Epithelial cell of esophagus (primary cell): Measurements from ENCODE around the gene CMAS.
A peak's percentile ranks its signal among the peaks of the same experiment; 100 is the strongest.
"Not testable (repeated sequence)": the region's sequence is repeated elsewhere in the genome, so short reads cannot be mapped to it uniquely, and the experiment has no call there.

Source experiments
- DNase-seq: peaks from one replicate; pipeline ENCODE4 v3.0.0; 2010; ENCODE audit warnings: low read depth
- H3K4me3 ChIP-seq: 2 replicates; pipeline ENCODE4 v1.5.1; 2011; ENCODE audit warnings: mild to moderate bottlenecking, low read length, control low read depth
- CTCF ChIP-seq: IDR thresholded peaks from 2 replicates; pipeline ENCODE4 v1.5.1; 2011; ENCODE audit warnings: low read depth, mild to moderate bottlenecking, low read length, control low read depth, inconsistent platforms; ENCODE audit not compliant: insufficient read depth; ENCODE audit errors: missing control alignments

CMAS gene

GRCh38 chr12:22046090-22046967, at the start of gene CMAS:
TSS of gene CMAS (plus strand) at chr12:22046218. CDS start at chr12:22046304, 86 bp downstream.
- H3K4me3 ChIP-seq: peak within 1 kb of the TSS; percentile 85
- peak; percentile 79 for DNase-seq
- no peak for TF ChIP-seq CTCF

GRCh38 chr12:21998295-21998694, 47.7 kb upstream of the CMAS start:
- TF ChIP-seq CTCF: no peak
- no peak overlapping the region for H3K4me3 ChIP-seq
- DNase-seq: no peak

GRCh38 chr12:21998782-21999181, 47.2 kb upstream of the CMAS start:
- DNase-seq: no peak
- no peak for TF ChIP-seq CTCF

GRCh38 chr12:22002430-22002829, 43.6 kb upstream of the CMAS start:
- H3K4me3 ChIP-seq: no peak overlapping the region
- no peak for TF ChIP-seq CTCF
- DNase-seq: no peak

More at GRCh38 chr12:21998782-21999181, 47.2 kb upstream of the CMAS start:
- no peak overlapping the region for H3K4me3 ChIP-seq

GRCh38 chr12:22007794-22008193, 38.2 kb upstream of the CMAS start:
- not testable (repeated sequence) for DNase-seq, H3K4me3 ChIP-seq

- no peak for TF ChIP-seq CTCF
- DNase-seq: no peak
- no peak overlapping the region for H3K4me3 ChIP-seq
These were observed 37.8 kb upstream of the CMAS start for GRCh38 chr12:22008196-22008595.

- no peak overlapping the region for H3K4me3 ChIP-seq
- TF ChIP-seq CTCF: no peak
- DNase-seq: no peak
These were observed 31.8 kb upstream of the CMAS start for GRCh38 chr12:22014041-22014782.
